HUES6 (cell line): ENCODE measurements around the gene TMEM53.

Experiments
- H3K27ac ChIP-seq: 2 replicates; pipeline ENCODE4 v1.7.0; 2013; ENCODE audit warnings: low read depth, mild to moderate bottlenecking, low read length, inconsistent platforms
- H3K27me3 ChIP-seq: 2 replicates; pipeline ENCODE4 v1.6.1; 2013; ENCODE audit warnings: low read length; ENCODE audit not compliant: control insufficient read depth, insufficient read depth
- H3K36me3 ChIP-seq: 2 replicates; pipeline ENCODE4 v1.6.1; 2013; ENCODE audit warnings: low read length; ENCODE audit not compliant: control insufficient read depth, insufficient read depth
- H3K4me1 ChIP-seq: 2 replicates; pipeline ENCODE4 v1.6.1; 2013; ENCODE audit warnings: low read length; ENCODE audit not compliant: control insufficient read depth, insufficient read depth
- H3K4me3 ChIP-seq: 2 replicates; pipeline ENCODE4 v1.5.1; 2013; ENCODE audit warnings: low read depth, low read length
- H3K9ac ChIP-seq: one replicate; pipeline ENCODE4 v1.6.1; 2013; ENCODE audit warnings: mild to moderate bottlenecking, low read length
- H3K9me3 ChIP-seq: 2 replicates; pipeline ENCODE4 v1.6.1; 2013; ENCODE audit warnings: low read depth, low read length; ENCODE audit not compliant: control insufficient read depth, insufficient read depth

The TMEM53 gene

DNA sequence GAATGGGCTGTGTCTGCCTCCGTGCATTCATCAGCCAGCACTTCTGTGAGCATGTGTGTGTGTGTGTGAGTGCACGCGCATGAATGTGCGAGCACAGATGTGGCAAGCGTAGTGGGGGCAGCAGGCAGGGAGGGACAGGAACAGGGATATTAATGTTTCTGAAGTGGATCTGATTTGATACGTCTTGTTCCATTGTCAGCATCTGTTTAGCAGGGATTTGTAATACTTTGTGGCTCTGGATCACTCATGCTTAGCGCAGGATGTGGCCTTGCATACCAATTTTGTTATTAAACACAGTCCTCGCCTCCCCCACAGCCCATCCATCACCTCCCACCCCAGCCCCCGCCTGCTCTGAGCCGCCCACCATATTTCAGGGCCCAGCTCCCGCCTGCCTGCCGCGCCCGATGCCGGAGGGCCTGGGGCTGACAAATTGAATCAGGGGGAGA lies 52.4 kb downstream of the TMEM53 start:
- Histone ChIP-seq H3K27me3 (peaks cover 20% of the 10 kb centered on the region), H3K4me3 (no peak overlapping the region), H3K9me3 (no peaks in the 10 kb centered on the region), H3K9ac (no peak overlapping the region), H3K4me1 (peaks cover 9% of the 10 kb centered on the region), H3K36me3 (no peaks in the 10 kb centered on the region), H3K27ac (no peak overlapping the region)

GRCh38 chr1:44620072-44620471 lies 54.2 kb downstream of the TMEM53 start:
- Histone ChIP-seq H3K9me3 (no peaks in the 10 kb centered on the region), H3K4me1 (peaks cover 9% of the 10 kb centered on the region), H3K27me3 (peaks cover 38% of the 10 kb centered on the region), H3K27ac (no peak overlapping the region), H3K9ac (no peak overlapping the region), H3K4me3 (no peak overlapping the region), H3K36me3 (no peaks in the 10 kb centered on the region)

GRCh38 chr1:44619261-44619900 lies 54.9 kb downstream of the TMEM53 start:
- H3K4me3 ChIP-seq, result no peak overlapping the region
- no peak overlapping the region for H3K27ac ChIP-seq
- H3K9me3 ChIP-seq, result no peaks in the 10 kb centered on the region
- no peaks in the 10 kb centered on the region for H3K36me3 ChIP-seq
- H3K27me3 ChIP-seq, result peaks cover 40% of the 10 kb centered on the region
- H3K4me1 ChIP-seq, result peaks cover 9% of the 10 kb centered on the region
- no peak overlapping the region for H3K9ac ChIP-seq

GRCh38 chr1:44617703-44618029 lies 56.6 kb downstream of the TMEM53 start:
- H3K27ac ChIP-seq, result no peak overlapping the region

DNA sequence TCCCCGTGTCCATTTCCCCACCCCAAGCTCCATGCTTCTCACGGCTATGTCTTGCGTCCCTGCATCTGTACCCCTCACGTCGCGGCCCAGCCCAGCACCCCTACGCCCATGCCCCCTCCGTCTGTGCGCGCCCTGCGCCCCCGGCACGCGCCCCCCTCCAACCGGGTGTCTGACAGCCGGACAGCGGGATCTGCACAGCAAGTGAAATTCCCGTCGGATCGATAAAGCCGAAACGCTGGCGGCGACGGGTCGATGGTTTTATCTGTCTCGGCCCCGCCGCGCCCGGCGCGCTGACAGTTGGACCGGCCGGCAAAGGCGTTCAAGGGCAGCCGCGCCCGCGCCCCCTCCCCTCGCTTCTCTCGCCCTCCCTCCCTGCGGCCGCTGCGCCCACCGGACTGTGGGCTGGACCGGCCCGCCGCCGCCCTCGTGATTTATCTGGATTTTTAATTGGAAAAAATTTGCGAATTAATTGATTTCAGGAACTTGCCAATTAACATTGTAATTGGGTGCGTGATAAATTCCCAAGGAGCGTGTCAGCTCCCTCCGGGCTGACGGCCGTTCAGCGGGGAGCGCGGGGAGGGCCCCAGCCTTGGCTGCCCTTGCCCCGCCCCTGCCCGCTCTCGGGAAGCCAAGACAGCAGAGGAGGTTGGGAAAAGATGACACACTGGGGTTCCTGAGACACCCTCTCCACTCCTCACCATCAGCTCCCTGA lies 57.1 kb downstream of the TMEM53 start:
- peaks cover 40% of the 10 kb centered on the region for H3K27me3 ChIP-seq
- H3K27ac ChIP-seq, result no peak overlapping the region
- H3K4me3 ChIP-seq, result peak overlapping the region; percentile 57
- no peaks in the 10 kb centered on the region for H3K36me3 ChIP-seq
- peaks cover 9% of the 10 kb centered on the region for H3K4me1 ChIP-seq
- peak overlapping the region; percentile 5 for H3K9ac ChIP-seq
- H3K9me3 ChIP-seq, result no peaks in the 10 kb centered on the region

More at GRCh38 chr1:44617703-44618029, 56.6 kb downstream of the TMEM53 start:
- no peaks in the 10 kb centered on the region for H3K9me3 ChIP-seq
- no peak overlapping the region for H3K9ac ChIP-seq
- H3K4me1 ChIP-seq, result peaks cover 9% of the 10 kb centered on the region
- H3K4me3 ChIP-seq, result peak overlapping the region; percentile 57
- H3K36me3 ChIP-seq, result no peaks in the 10 kb centered on the region
- H3K27me3 ChIP-seq, result peaks cover 40% of the 10 kb centered on the region

DNA sequence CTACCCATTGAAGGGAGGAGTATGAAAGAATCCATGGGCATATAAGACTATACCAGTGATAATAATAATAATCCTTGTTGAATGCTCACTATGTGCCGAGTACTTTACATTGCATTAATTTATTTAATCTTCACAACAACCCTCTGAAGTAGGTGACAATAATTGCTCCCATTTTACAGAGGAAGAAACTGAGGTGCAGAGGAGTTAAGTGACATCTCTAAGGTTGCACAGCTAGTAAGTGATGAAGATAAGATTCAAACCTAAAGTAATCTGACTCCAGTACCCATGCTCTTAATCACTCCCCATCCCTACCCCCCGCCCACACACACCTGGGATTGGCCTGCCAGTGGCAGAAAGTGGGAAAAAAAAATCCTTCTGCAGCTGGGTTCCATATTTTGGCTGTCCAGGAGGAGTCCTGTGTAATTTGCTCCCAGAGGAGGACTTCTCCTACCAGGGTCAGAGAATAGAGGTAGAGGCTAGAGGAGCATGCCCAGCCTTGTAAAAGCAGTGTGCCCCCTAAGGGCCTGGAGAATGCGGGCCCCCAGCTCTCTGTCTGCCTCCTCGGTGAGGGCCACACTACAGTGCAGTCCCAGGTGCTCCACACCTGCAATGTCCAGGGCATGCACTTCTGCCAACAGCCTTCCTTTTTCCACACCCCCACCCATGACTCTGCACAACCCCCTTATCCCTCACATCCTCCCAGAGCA lies 57.8 kb downstream of the TMEM53 start:
- Histone ChIP-seq H3K36me3 (no peaks in the 10 kb centered on the region), H3K4me3 (peak overlapping the region; percentile 57), H3K27me3 (peaks cover 40% of the 10 kb centered on the region), H3K9ac (peak overlapping the region; percentile 5), H3K9me3 (no peaks in the 10 kb centered on the region), H3K4me1 (peaks cover 9% of the 10 kb centered on the region), H3K27ac (no peak overlapping the region)

DNA sequence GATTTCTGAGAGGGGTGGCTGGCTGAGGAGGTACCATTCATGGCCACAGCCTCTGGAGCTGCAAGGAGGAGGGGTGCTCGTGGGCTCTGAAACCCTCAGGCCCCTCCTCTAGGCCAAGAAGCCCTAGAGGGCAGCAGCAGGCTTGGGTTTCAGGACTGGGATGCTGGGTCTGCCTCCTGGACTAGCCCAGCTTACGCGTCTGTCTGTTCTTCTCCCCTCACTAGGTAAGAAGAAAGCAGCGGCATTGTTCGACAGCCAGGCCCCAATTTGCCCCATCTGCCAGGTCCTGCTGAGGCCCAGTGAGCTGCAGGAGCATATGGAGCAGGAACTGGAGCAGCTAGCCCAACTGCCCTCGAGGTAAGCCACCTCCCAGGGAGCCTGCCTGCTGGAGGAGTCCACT lies 60.3 kb downstream of the TMEM53 start:
- Histone ChIP-seq H3K9ac (no peak overlapping the region), H3K4me3 (no peak overlapping the region), H3K9me3 (no peaks in the 10 kb centered on the region), H3K27me3 (peaks cover 40% of the 10 kb centered on the region), H3K36me3 (no peaks in the 10 kb centered on the region), H3K27ac (no peak overlapping the region), H3K4me1 (peaks cover 19% of the 10 kb centered on the region)

GRCh38 chr1:44611866-44612265 lies 62.4 kb downstream of the TMEM53 start:
- Histone ChIP-seq H3K27me3 (peaks cover 20% of the 10 kb centered on the region), H3K4me1 (peaks cover 19% of the 10 kb centered on the region), H3K4me3 (no peak overlapping the region), H3K9me3 (no peaks in the 10 kb centered on the region), H3K9ac (no peak overlapping the region), H3K27ac (no peak overlapping the region), H3K36me3 (no peaks in the 10 kb centered on the region)

DNA sequence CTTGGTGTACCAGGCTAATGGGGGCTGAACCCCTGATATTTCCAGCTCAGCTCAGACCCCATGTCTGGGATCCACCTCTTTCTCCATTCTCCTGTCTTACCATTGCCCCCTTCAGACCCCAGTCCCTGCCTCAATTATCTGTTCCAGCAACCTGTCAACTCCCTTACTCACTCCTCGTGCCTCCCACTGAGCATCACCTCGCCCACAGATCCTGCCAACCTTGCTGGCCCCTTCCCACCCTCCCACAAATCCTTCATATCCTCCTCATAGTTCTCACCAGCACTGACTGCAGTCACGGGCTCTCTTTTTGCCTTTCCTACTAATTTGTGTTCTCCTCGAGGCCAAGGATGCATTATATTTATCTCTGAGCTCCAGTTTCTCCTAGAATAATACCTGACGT lies 62.9 kb downstream of the TMEM53 start:
- H3K4me3 ChIP-seq, result no peak overlapping the region
- no peaks in the 10 kb centered on the region for H3K36me3 ChIP-seq
- H3K9me3 ChIP-seq, result no peaks in the 10 kb centered on the region
- H3K4me1 ChIP-seq, result peaks cover 19% of the 10 kb centered on the region
- no peak overlapping the region for H3K9ac ChIP-seq
- no peak overlapping the region for H3K27ac ChIP-seq
- peaks cover 15% of the 10 kb centered on the region for H3K27me3 ChIP-seq

DNA sequence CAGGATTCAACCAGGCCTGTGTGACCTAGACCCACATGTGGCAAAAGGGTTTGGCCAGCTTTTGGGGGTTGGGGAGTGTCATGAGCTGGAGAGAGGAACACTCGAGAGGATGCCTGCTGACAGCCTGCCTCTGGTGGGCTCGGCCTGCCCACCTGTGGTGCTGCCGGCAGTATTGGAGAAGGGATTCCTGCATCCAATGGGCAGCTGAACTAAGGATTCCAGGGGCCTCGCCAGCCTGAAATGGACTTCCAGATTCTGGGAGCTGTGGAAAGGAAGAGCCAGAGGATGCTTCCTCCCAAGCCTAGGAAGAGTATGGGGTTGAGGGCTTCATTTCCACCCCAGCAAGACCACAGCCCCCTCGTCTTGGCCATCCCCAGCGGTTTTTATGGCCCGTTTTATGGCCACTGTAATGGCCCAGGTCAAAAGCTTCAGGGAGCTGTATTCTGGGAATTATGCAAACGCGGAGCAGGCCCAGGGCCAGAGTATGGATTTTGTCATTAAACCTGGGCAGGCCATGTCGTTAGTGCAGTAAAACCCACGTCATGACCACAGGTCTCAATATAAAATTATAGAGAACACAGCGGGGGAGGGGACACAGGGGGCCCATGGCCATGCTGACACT lies 63.6 kb downstream of the TMEM53 start:
- no peak overlapping the region; the same call in 1 of the 2 replicates for H3K4me3 ChIP-seq

More for the DNA sequence above, 63.6 kb downstream of the TMEM53 start:
- Histone ChIP-seq H3K36me3 (no peaks in the 10 kb centered on the region), H3K27ac (no peak overlapping the region), H3K9me3 (no peaks in the 10 kb centered on the region), H3K27me3 (peaks cover 8% of the 10 kb centered on the region), H3K9ac (no peak overlapping the region), H3K4me1 (peaks cover 19% of the 10 kb centered on the region)
